Stimulated activated CD4-positive, alpha-beta T cell treated with anti-CD3 and anti-CD28 coated beads, Interleukin-1b, Interleukin-23, amount 100 ng/mL, for 4 hours (primary cell): ENCODE measurements around the gene TACC2.

ENCODE experiments used
- DNase-seq, 2 donors: peaks; one replicate each; pipeline ENCODE4 v3.0.0-alpha.2; 2020; ENCODE audit warnings: low read depth in 2 of 2

TACC2 gene

GRCh38 chr10:122030200-122030552, 41.2 kb downstream of the TACC2 start:
- DNase-seq: no peak

- DNase-seq: no peak
Measured at GRCh38 chr10:122033224-122033926, 44.4 kb downstream of the TACC2 start.

- DNase-seq: no peak
Measured at GRCh38 chr10:122034149-122034756, 45.3 kb downstream of the TACC2 start.

- DNase-seq: no peak
Measured at GRCh38 chr10:122040786-122041185, 51.8 kb downstream of the TACC2 start.

GRCh38 chr10:122042836-122043235, 53.9 kb downstream of the TACC2 start:
- DNase-seq: no peak

GRCh38 chr10:122044045-122044661, 55.2 kb downstream of the TACC2 start:
- DNase-seq: no peak

GRCh38 chr10:122044713-122045112, 55.8 kb downstream of the TACC2 start:
- no peak for DNase-seq

GRCh38 chr10:122045212-122045611, 56.2 kb downstream of the TACC2 start:
- no peak for DNase-seq

- DNase-seq: no peak
Measured at GRCh38 chr10:122047560-122047959, 58.6 kb downstream of the TACC2 start.

- DNase-seq: no peak
Measured at GRCh38 chr10:122049076-122049475, 60.1 kb downstream of the TACC2 start.

GRCh38 chr10:122050311-122050710, 61.3 kb downstream of the TACC2 start:
- no peak for DNase-seq

- DNase-seq: no peak
Measured at GRCh38 chr10:122050811-122051210, 61.8 kb downstream of the TACC2 start.

GRCh38 chr10:122051609-122052385, 62.8 kb downstream of the TACC2 start:
- DNase-seq: no peak

- DNase-seq: no peak
Measured at GRCh38 chr10:122052701-122053100, 63.7 kb downstream of the TACC2 start.

- DNase-seq: no peak
Measured at GRCh38 chr10:122053314-122053713, 64.4 kb downstream of the TACC2 start.

GRCh38 chr10:122054048-122055025, 65.4 kb downstream of the TACC2 start:
- DNase-seq: no peak

GRCh38 chr10:122055252-122055651, 66.3 kb downstream of the TACC2 start:
- DNase-seq: no peak

GRCh38 chr10:122056431-122057094, 67.6 kb downstream of the TACC2 start:
- no peak for DNase-seq

GRCh38 chr10:122057841-122058413, 69.0 kb downstream of the TACC2 start:
- DNase-seq: no peak

- DNase-seq: no peak
Measured at GRCh38 chr10:122060250-122060649, 71.3 kb downstream of the TACC2 start.
